SK-N-SH (cell line): Measurements from ENCODE around the gene SLC26A4. TPM values are rescaled to one million over a fixed set of nuclear protein-coding genes. Genes with fewer than 3 reads are reported as not detected.

Experiments
- CTCF ChIA-PET: fragments of 300-600, 350-600 bp; formaldehyde crosslinking; extraction: SDS; loops from one replicate; lab custom pipeline; 2021; lab: Yijun Ruan, JAX
- POLR2A ChIA-PET: fragments of 350-600 bp; sonication (Branson Sonifier 250); formaldehyde crosslinking; extraction: SDS; loops from one replicate; lab custom pipeline; 2020; ENCODE audit warnings: antibody characterized with exemption, inconsistent platforms; lab: Yijun Ruan, JAX
- DNase-seq: peaks from one replicate; pipeline ENCODE4 v3.0.0; 2012
- H2AFZ ChIP-seq: fragments of 200-600 bp; sonication (generic); 2 replicates; pipeline ENCODE4 v1.8.1; 2016; ENCODE audit warnings: antibody characterized with exemption, mild to moderate bottlenecking, low read depth
- H3F3A ChIP-seq: fragments of 200-600 bp; sonication (generic); replicated peaks from 2 replicates; pipeline ENCODE3; 2016; ENCODE audit warnings: antibody characterized with exemption, mild to moderate bottlenecking; ENCODE audit not compliant: insufficient read depth
- H3K27ac ChIP-seq, 2 experiments: fragments of 200-500 bp in 1 of 2; fragments of 200-600 bp in 1 of 2; sonication (Bioruptor generic) in 1 of 2; sonication (generic), shearing (Covaris generic) in 1 of 2; 2 replicates each; pipeline versions ENCODE4 v1.5.1 to v1.6.1; 2014 to 2016; ENCODE audit warnings: low read depth in 2 of 2, inconsistent platforms in 1 of 2, low read length in 1 of 2, mild to moderate bottlenecking in 1 of 2, mixed read lengths in 1 of 2
- H3K27me3 ChIP-seq: fragments of 200-600 bp; sonication (generic), shearing (Covaris generic); 2 replicates; pipeline ENCODE4 v1.6.1; 2016; ENCODE audit warnings: mixed run types; ENCODE audit not compliant: insufficient read depth
- H3K36me3 ChIP-seq, 2 experiments: fragments of 200-500 bp in 1 of 2; fragments of 200-600 bp in 1 of 2; sonication (Bioruptor generic) in 1 of 2; sonication (generic) in 1 of 2; replicated peaks in 1 of 2; 2 replicates each; pipeline versions ENCODE3 to v1.5.1; 2014 to 2016; ENCODE audit warnings: low read length in 1 of 2, mild to moderate bottlenecking in 1 of 2; ENCODE audit not compliant: insufficient read depth in 2 of 2, control insufficient read depth in 1 of 2
- H3K4me1 ChIP-seq, 2 experiments: fragments of 200-500 bp in 1 of 2; fragments of 200-600 bp in 1 of 2; sonication (Bioruptor generic) in 1 of 2; sonication (generic), shearing (Covaris generic) in 1 of 2; 2 replicates each; pipeline versions ENCODE4 v1.5.1 to v1.6.1; 2014 to 2016; ENCODE audit warnings: low read depth in 1 of 2, low read length in 1 of 2, mixed run types in 1 of 2; ENCODE audit not compliant: insufficient read depth in 2 of 2, control insufficient read depth in 1 of 2
- H3K4me2 ChIP-seq: fragments of 200-600 bp; sonication (generic), shearing (Covaris generic); 2 replicates; pipeline ENCODE4 v1.6.1; 2017; ENCODE audit warnings: mixed run types
- H3K4me3 ChIP-seq, 2 experiments: fragments of 200-500 bp in 1 of 2; fragments of 200-600 bp in 1 of 2; sonication (Bioruptor generic) in 1 of 2; sonication (generic), shearing (Covaris generic) in 1 of 2; 2 replicates each; pipeline versions ENCODE4 v1.5.1 to v1.8.1; 2014 to 2016; ENCODE audit warnings: low read depth in 2 of 2, inconsistent platforms in 1 of 2, low read length in 1 of 2, mild to moderate bottlenecking in 1 of 2, mixed read lengths in 1 of 2, moderate library complexity in 1 of 2
- H3K79me2 ChIP-seq: fragments of 200-600 bp; sonication (generic); 2 replicates; pipeline ENCODE4 v1.8.1; 2017; ENCODE audit warnings: mild to moderate bottlenecking; ENCODE audit not compliant: insufficient read depth
- H3K9ac ChIP-seq: fragments of 200-600 bp; sonication (generic); 2 replicates; pipeline ENCODE4 v1.6.1; 2017; ENCODE audit warnings: mixed run types
- H3K9me2 ChIP-seq: fragments of 200-600 bp; sonication (generic); 2 replicates; pipeline ENCODE4 v1.6.1; 2017; ENCODE audit warnings: mixed run types
- H3K9me3 ChIP-seq: fragments of 200-600 bp; sonication (generic); 2 replicates; pipeline ENCODE4 v1.6.1; 2017; ENCODE audit warnings: mixed run types, mild to moderate bottlenecking, moderate library complexity
- H4K20me1 ChIP-seq: fragments of 200-600 bp; sonication (generic); 2 replicates; pipeline ENCODE4 v1.6.1; 2017; ENCODE audit warnings: mild to moderate bottlenecking, mixed run types; ENCODE audit not compliant: insufficient read depth
- EZH2phosphoT487 ChIP-seq: fragments of 200-600 bp; sonication (generic); IDR thresholded peaks from 2 replicates; pipeline ENCODE4 v1.6.1; 2017; ENCODE audit warnings: low read depth, mixed run types, mild to moderate bottlenecking, antibody characterized with exemption, moderate library complexity, borderline replicate concordance
- JUND ChIP-seq: IDR thresholded peaks from 2 replicates; pipeline ENCODE4 v1.4.0; 2012
- MXI1 ChIP-seq: IDR thresholded peaks from 2 replicates; pipeline ENCODE4 v1.6.1; 2012; ENCODE audit warnings: mild to moderate bottlenecking, low read depth, low read length, improper control_type of control experiment
- POLR2AphosphoS5 ChIP-seq: IDR thresholded peaks from 2 replicates; pipeline ENCODE4 v1.6.1; 2012; ENCODE audit warnings: low read depth, low read length
- RAD21 ChIP-seq: IDR thresholded peaks from 2 replicates; pipeline ENCODE4 v1.6.1; 2012; ENCODE audit warnings: mild to moderate bottlenecking, low read length
- RFX5 ChIP-seq: IDR thresholded peaks from 2 replicates; pipeline ENCODE4 v1.6.1; 2012; ENCODE audit warnings: mild to moderate bottlenecking, improper control_type of control experiment, low read length
- RXRA ChIP-seq: IDR thresholded peaks from 2 replicates; pipeline ENCODE4 v1.4.0; 2012; ENCODE audit warnings: low read depth, mild to moderate bottlenecking, borderline replicate concordance
- SIN3A ChIP-seq: IDR thresholded peaks from 2 replicates; pipeline ENCODE4 v1.6.1; 2012; ENCODE audit warnings: low read depth, mild to moderate bottlenecking, low read length, moderate library complexity, borderline replicate concordance
- SMC3 ChIP-seq: IDR thresholded peaks from 2 replicates; pipeline ENCODE4 v1.6.1; 2012; ENCODE audit warnings: low read depth, low read length, improper control_type of control experiment
- WGBS: methylation state at CpG from one replicate; pipeline ENCODE4 v1.1.6; 2017; ENCODE audit warnings: low lambda C conversion rate; 5-methylcytosine and 5-hydroxymethylcytosine counted together
- polyA plus RNA-seq, 3 experiments: library from polyadenylated mRNA; depleted of rRNA; stranded (reverse); fragments of >200 nt; gene quantifications; 2 replicates each; pipeline ENCODE4 v1.2.3, GENCODE V29; 2012
- TF ChIP-seq, protein P1 (sequence below): fragments of 150-350 bp; IDR thresholded peaks from 2 replicates; pipeline ENCODE4 v1.6.1; 2016; ENCODE audit warnings: mild to moderate bottlenecking, low read depth, low read length
- TF ChIP-seq, protein P2 (sequence below): fragments of 150-350 bp; IDR thresholded peaks from 2 replicates; pipeline ENCODE4 v1.6.1; 2017; ENCODE audit warnings: antibody characterized with exemption, low read length, low read depth, borderline replicate concordance
- TF ChIP-seq, protein P3 (sequence below): IDR thresholded peaks from 2 replicates; pipeline ENCODE4; 2012
- TF ChIP-seq, protein P4 (sequence below): IDR thresholded peaks from 2 replicates; pipeline ENCODE4 v1.4.0; 2012; ENCODE audit warnings: low read depth

The SLC26A4 gene
- polyA plus RNA-seq, 1 of the 3 experiments (the other 2 are of a cell fraction), result 0.61 TPM

DNA sequence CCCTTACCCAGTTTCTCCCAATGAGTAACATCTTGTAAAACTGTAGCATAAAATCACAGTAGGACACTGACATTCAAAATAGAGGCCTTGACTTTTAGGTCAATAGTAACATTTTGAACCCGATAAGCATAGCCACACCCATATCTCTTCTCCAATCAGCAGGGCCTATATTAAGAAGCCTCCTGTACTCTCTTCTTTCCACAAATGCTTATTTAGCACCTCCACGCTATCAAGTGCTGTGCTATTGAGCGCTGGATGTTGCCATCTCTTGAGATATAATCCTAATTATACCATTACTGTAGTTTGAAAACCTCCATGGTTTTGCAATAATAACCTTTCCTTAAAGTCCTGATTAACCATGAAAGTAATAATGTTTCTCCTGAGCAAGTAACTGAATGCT, 43.2 kb downstream of the SLC26A4 start:
- H3K9me2 ChIP-seq, result no peaks in the 10 kb centered on the region
- no peak for TF ChIP-seq SMC3
- TF ChIP-seq, all 33 proteins: peak for 0
- no peaks in the 10 kb centered on the region for H3F3A ChIP-seq
- H4K20me1 ChIP-seq, result no peaks in the 10 kb centered on the region
- no peak for DNase-seq
- no peak overlapping the region for H3K9ac ChIP-seq
- CTCF ChIA-PET, result interaction anchor here (1.0 kb wide), 1 partner anchor 175 kb away, joined by 3 read pairs; no protein-coding TSS in a partner anchor
- H3K4me3 ChIP-seq, result no peak overlapping the region
- no peak overlapping the region for H3K27ac ChIP-seq
- 54% methylated on average over 3 of the region's 3 CpGs for WGBS
- H3K36me3 ChIP-seq, result no peaks in the 10 kb centered on the region
- POLR2A ChIA-PET, result no interaction called here
- H3K79me2 ChIP-seq, result no peaks in the 10 kb centered on the region
- no peak overlapping the region for H3K4me2 ChIP-seq
- no peaks in the 10 kb centered on the region for H3K9me3 ChIP-seq
- no peaks in the 10 kb centered on the region for H3K4me1 ChIP-seq
- H2AFZ ChIP-seq, result no peak overlapping the region
- H3K27me3 ChIP-seq, result no peaks in the 10 kb centered on the region

DNA sequence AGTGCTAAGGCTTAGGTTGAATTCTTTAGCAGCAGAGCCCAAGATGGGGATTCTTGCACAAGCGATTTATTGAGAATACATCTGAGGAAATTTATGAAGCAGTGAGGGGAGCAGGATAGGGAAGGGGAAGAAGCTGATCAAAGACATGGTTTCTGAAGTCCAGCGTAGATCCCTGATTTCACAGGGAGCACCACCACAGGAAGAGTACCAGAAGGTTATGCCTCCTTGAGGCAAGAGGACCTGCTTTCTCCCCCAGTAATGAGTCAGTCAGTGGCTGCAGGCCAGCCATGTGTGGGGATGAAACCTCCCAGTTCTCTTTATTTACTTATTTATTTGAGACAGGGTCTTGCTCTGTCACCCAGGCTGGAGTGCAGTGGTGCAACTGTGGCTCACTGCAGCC, 48.3 kb downstream of the SLC26A4 start:
- H3K9me3 ChIP-seq, result no peaks in the 10 kb centered on the region
- no peak for DNase-seq
- H3K4me3 ChIP-seq, result no peak overlapping the region
- no peaks in the 10 kb centered on the region for H3K4me1 ChIP-seq
- no peak overlapping the region for H3K4me2 ChIP-seq
- TF ChIP-seq POLR2AphosphoS5 (no peak), EZH2phosphoT487 (no peak), RFX5 (no peak), JUND (no peak), RAD21 (no peak), SIN3A (no peak), RXRA (no peak), MXI1 (no peak)
- TF ChIP-seq, protein P1, sequence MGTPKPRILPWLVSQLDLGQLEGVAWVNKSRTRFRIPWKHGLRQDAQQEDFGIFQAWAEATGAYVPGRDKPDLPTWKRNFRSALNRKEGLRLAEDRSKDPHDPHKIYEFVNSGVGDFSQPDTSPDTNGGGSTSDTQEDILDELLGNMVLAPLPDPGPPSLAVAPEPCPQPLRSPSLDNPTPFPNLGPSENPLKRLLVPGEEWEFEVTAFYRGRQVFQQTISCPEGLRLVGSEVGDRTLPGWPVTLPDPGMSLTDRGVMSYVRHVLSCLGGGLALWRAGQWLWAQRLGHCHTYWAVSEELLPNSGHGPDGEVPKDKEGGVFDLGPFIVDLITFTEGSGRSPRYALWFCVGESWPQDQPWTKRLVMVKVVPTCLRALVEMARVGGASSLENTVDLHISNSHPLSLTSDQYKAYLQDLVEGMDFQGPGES, result no peak
- TF ChIP-seq, protein P2, sequence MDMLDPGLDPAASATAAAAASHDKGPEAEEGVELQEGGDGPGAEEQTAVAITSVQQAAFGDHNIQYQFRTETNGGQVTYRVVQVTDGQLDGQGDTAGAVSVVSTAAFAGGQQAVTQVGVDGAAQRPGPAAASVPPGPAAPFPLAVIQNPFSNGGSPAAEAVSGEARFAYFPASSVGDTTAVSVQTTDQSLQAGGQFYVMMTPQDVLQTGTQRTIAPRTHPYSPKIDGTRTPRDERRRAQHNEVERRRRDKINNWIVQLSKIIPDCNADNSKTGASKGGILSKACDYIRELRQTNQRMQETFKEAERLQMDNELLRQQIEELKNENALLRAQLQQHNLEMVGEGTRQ, result no peak
- TF ChIP-seq, protein P3, sequence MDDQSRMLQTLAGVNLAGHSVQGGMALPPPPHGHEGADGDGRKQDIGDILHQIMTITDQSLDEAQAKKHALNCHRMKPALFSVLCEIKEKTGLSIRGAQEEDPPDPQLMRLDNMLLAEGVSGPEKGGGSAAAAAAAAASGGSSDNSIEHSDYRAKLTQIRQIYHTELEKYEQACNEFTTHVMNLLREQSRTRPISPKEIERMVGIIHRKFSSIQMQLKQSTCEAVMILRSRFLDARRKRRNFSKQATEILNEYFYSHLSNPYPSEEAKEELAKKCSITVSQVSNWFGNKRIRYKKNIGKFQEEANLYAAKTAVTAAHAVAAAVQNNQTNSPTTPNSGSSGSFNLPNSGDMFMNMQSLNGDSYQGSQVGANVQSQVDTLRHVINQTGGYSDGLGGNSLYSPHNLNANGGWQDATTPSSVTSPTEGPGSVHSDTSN, result no peak
- TF ChIP-seq, protein P4, sequence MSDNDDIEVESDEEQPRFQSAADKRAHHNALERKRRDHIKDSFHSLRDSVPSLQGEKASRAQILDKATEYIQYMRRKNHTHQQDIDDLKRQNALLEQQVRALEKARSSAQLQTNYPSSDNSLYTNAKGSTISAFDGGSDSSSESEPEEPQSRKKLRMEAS, result no peak
- TF ChIP-seq, all 33 proteins: peak for 0
- H3K9ac ChIP-seq, result no peak overlapping the region
- H3K9me2 ChIP-seq, result no peaks in the 10 kb centered on the region
- no peaks in the 10 kb centered on the region for H3K79me2 ChIP-seq
- 87% methylated on average over 2 of the region's 2 CpGs for WGBS
- H2AFZ ChIP-seq, result no peak overlapping the region
- no peaks in the 10 kb centered on the region for H3F3A ChIP-seq
- ChIA-PET POLR2A (no interaction called here), CTCF (interaction anchor here (0.8 to 2.3 kb wide), 5 partner anchors 12 to 246 kb away, joined by 3 to 6 read pairs (median 4); partner anchors contain the start of genes BCAP29 and CBLL1)
- H3K36me3 ChIP-seq, result no peaks in the 10 kb centered on the region
- no peaks in the 10 kb centered on the region for H3K27me3 ChIP-seq
- no peak overlapping the region for H3K27ac ChIP-seq
- no peaks in the 10 kb centered on the region for H4K20me1 ChIP-seq
